NCI-H345 treated with DMSO at 0.1 percent for 48 hours (cell line): ENCODE data around the gene NR2F2.
"Not testable (repeated sequence)": the region's sequence is repeated elsewhere in the genome, so short reads cannot be mapped to it uniquely, and the experiment has no call there.

Experiments used
- DNase-seq: peaks from one replicate; lab custom pipeline; 2025; ENCODE audit not compliant: unreplicated experiment; lab: John Stamatoyannopoulos, UW

The NR2F2 gene

GRCh38 chr15:96365781-96366525 is 35.5 kb downstream of the NR2F2 start:
- no peak for DNase-seq

DNA sequence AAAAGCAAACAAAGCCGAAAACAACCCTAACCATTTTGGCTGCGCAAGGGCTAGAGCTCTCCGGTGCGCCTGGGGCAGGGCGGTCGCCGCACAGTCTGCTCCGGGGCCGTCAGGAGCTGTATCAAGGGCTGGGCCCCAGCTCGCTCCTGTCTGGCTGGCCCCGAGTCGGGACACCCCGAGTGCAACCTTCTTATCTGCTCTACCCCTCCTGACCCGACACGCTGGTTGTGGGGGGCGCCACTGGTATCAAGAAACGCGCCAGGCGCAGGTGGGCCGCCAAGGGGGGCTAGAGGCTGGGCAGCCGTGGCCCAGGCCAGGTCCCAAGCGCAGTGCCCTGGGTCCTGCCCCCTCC is 36.0 kb downstream of the NR2F2 start:
- no peak for DNase-seq

GRCh38 chr15:96367311-96368200 is 37.1 kb downstream of the NR2F2 start:
- no peak for DNase-seq

GRCh38 chr15:96369351-96369750 is 38.9 kb downstream of the NR2F2 start:
- DNase-seq: no peak

DNA sequence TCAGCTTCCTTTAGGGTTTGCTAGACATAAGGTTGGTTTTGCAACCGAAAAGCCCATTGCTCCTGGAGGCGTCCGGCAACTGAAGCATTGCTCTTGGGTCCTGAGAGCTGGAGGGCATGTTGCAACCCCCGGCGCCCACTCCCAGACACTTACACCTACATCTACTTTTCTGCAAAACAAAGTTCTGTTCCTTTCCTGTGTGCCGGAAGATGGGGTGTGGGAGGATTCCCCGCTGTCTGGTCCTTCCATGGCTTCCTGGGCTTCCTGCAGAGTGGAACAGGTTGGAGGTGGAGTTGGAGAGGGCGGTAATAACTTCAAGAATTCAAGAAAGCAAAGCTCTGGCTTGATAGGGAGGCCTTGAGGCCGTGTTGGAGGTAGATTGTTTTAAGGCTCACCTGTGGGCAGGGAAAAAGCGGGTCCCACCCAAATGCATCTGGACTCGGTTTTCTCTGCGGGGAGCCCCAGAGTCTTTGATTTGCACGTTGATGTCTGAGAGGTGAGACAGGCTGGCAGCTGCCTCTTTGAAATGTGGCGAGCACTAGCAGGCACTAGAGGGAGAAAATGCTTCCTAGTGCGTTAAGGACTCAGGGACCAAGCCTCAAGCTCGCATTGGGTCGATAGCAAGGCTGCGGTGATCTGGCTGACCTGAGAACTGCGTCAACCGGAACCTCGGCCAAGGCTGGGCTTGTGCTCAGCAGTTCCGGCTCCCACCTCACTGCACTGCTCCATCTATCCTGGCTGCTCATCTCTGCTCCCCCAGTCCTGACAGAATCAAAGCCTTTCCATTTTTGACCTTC is 39.5 kb downstream of the NR2F2 start:
- no peak for DNase-seq

- no peak for DNase-seq
Observed at GRCh38 chr15:96372554-96372953, 42.1 kb downstream of the NR2F2 start.

DNA sequence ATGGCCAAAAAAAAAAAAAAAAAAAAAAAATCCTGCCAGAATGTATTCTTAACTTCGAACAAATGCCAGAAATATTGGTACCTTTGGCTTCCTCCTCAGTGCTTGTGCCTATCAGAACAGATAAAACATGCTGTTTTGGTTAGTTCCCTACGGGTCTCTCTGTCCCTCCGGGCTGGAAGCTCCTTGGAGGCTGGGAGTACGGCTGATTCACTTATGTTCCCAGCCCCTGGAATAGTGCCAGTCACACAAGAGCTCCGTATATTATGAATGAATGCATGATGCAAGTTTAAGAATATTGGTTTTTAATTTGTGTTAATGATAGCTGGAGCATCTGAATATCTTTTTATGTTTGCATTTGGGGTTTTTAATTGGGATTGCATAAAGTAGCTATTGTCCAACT is 44.0 kb downstream of the NR2F2 start:
- DNase-seq: no peak

- DNase-seq: not testable (repeated sequence)
Observed at GRCh38 chr15:96379592-96379991, 49.1 kb downstream of the NR2F2 start.

- no peak for DNase-seq
Observed at GRCh38 chr15:96381463-96381862, 51.0 kb downstream of the NR2F2 start.

DNA sequence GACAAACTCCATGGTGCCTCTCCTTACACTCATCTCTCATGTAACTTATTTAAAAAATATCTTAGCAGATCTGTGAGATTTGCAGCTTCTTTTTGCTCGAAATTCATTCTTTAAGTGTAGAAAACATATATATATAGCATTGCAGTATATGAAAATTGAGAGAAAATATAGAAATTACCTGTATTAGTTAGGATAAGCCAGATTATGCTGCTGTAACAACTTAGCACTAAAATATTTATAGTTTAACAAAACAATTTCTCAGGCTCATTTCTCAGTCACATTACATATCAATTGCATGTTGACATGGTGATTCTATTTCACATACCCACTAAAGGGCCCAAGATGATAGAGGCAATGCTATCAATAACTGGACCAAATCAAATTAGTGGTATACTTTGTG is 54.7 kb downstream of the NR2F2 start:
- no peak for DNase-seq

DNA sequence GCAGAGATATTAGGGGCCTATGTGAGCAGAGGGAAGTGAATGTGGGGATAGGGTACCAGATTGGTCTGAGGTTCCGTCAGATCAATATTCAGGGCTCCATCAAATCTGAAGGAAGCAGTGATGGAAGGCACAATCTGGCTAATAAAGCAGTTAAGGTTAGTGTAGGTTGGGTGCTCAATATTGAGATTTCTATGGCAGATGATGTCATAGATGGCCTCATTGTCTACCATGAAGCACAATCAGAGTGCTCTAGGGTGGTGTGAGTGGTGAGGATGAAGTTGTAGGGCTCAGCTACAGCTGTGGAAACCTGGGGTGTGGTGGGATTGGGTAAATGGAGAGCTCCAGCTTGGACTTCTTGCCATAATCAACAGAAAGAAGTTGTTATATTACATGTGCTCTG is 58.2 kb downstream of the NR2F2 start:
- DNase-seq: no peak
